NCI-H1694 (cell line): ENCODE measurements around the gene CDK8.
"Not testable (repeated sequence)": the region's sequence is repeated elsewhere in the genome, so short reads cannot be mapped to it uniquely, and the experiment has no call there.

Experiments used
- DNase-seq: peaks from one replicate; lab custom pipeline; 2025; lab: John Stamatoyannopoulos, UW

CDK8 gene

GRCh38 chr13:26253787-26254582 is at the start of gene CDK8:
Gene CDK8, plus strand, starts transcription at chr13:26254129. Its CDS starts 513 bp downstream, at chr13:26254642.
- DNase-seq, result peak; percentile 85

DNA sequence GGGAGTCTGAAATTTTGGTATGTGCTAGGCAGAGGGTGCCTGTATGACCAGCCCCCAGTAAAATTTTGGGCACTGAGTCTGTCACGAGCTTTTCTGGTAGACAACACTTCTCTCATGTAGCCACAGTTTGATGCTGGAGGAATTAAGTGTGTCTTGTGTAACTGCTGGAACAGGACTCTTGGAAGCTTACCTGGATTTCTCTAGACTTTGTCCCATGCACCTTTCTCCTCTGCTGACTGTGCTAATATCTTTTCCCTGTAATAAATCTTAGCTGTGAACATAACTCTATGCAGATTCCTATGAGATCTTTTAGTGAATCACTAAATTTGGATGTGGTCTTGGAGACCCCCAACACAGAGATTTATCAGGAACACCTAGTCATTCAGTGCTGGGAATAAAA is 45.6 kb upstream of the CDK8 start:
- no peak for DNase-seq

GRCh38 chr13:26213345-26213744 is 40.6 kb upstream of the CDK8 start:
- DNase-seq, result no peak

DNA sequence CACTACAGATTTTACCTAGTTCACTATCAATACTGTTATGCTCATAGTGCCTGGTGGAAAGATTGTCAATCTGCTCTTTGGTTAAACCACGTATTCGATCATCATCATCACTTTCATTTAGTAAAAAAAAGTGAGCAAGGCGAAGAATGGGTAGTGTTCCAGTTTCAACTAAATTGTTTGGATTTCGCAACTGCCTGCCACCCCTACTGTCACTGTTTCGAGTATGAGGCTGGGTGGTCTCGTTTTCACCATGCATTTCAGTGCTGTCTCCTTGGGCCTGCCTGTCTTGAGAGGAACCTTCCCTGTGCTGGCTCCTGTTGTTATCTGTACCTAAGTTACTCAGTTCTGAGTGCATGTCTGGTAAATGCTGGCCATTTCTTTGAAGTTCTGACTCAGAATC is 39.9 kb upstream of the CDK8 start:
- no peak for DNase-seq

- no peak for DNase-seq
Observed at GRCh38 chr13:26216042-26216441, 37.9 kb upstream of the CDK8 start.

DNA sequence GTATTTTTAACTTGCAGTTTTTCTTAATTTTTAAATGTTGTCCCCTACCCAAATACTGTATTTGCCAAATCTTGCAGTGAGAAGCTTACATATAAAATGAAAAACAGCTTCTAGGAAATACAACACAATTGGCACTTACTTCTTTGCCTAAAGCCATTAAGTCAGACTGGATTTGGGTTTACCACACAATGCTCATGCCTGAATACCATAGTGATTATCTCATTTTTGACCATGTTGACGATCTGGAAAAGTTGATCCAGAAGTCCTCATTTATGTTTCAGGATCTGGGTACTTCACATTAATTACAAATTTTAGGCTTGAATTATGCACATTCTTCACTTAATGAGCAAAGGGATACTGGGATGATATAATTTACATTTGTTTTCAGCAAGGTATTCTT is 34.2 kb upstream of the CDK8 start:
- no peak for DNase-seq

DNA sequence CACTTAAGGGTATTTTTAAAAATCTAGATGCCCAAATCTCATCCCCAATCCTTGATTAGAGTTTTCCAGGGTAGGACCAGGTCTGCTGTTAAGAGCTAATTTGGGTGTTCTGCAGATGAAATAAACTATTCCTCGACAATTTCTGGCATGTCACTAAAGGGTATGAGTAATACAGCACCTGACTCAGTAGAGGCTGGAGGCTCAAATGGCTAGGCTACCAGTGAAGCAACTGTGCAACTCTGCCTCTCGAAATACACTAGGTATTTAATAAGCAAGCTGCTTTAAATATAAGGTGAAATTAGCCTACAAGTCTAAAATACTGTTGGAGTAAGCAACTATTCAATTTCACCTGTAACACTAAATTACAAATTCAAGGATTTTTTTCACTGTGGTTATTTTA is 33.4 kb upstream of the CDK8 start:
- DNase-seq, result no peak

GRCh38 chr13:26221399-26221720 is 32.6 kb upstream of the CDK8 start:
- DNase-seq, result no peak

- DNase-seq, result peak; percentile 91
Observed at GRCh38 chr13:26221721-26222519, 32.0 kb upstream of the CDK8 start, which contains the start of gene RNF6. Gene RNF6, minus strand, starts transcription at chr13:26222314. Its CDS starts 2,665 bp downstream, at chr13:26219649.

DNA sequence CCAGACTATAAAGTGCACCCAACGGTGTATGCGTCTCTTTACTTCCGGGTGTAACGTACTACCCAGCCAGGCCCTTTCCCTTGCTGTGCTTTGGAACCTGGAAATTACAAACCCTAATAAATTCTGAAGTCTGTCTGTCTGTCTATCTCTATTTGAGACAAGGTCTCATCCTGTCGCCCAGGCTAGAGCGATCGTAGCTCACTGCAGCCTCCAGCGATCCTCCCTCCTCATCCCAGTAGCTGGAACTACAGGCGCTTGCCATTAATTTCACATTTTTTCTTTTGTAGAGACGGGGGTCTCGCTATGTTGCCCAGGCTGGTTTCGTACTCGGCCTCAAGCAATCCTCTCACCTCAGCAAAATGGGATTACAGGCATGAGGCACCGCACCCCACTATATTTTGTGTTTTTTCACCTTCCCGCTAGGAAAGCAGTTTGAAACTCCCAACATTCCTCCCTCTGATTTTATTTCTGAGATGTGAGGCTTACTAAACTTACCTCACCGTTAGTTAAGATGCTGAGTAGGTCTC is 31.3 kb upstream of the CDK8 start:
- DNase-seq, result peak; percentile 50

GRCh38 chr13:26225896-26226617 is 27.9 kb upstream of the CDK8 start:
- DNase-seq, result no peak

GRCh38 chr13:26227166-26227971 is 26.6 kb upstream of the CDK8 start:
- DNase-seq, result no peak

DNA sequence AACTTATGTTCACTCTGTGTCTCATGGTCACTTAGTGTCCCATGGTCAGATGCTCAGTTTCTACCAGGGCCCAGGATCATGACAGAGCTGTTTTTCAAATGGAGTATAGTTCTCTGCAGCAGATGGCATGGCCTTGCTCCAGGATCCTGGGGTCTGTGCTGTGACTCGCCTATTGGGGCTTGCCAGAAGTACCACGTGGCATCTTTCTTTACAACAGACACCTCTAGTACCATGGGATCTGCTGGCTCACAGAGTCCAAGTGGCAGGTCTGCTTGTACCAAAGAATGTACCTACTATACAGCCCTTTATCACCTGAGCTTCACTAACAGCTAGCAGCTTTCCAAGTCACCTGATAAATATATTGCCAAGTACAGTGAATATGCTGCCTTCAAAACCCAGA is 25.8 kb upstream of the CDK8 start:
- DNase-seq, result peak; percentile 77

GRCh38 chr13:26229080-26229615 is 24.8 kb upstream of the CDK8 start:
- DNase-seq, result no peak

DNA sequence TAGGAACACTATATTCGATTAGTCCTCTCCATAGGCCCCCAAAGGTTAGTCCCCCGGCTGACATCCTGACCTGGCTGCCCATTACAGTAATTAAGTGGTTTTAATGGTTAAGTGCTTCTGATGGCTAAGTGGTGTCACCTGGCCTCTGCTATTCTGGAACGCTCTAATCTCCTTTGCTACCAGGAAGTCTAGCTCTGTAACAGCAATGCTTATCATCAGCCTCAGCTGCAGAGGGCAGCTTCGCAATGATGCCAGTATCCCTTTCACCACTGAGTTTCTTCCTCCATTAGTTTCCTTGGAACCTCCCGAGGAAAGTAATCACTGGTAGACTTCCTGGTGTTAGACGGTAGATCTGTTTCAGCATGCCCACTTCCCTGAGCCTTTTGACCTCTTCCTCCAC is 23.2 kb upstream of the CDK8 start:
- no peak for DNase-seq

GRCh38 chr13:26236296-26236695 is 17.6 kb upstream of the CDK8 start:
- no peak for DNase-seq

DNA sequence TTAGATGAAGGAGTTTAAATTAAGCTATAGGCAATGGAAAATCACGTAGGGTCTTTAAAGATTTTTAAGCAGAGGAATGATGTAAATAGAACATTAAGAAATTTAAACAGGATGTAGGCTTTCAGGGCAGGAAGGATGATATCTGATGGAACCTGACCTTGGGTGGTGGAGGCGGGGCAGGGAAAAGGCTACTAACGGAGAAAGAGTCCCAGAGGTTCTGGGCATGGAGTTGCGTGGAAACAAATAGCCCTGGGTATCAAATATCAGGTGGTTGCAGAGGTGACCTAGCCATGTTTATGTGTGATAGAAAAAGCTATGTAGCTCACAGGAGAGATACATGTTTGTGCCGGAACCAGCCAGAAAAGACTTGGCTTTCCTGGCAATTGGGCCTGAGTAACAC is 7.8 kb upstream of the CDK8 start:
- no peak for DNase-seq

- DNase-seq, result peak; percentile 33
Observed at GRCh38 chr13:26247011-26247410, 6.9 kb upstream of the CDK8 start.

DNA sequence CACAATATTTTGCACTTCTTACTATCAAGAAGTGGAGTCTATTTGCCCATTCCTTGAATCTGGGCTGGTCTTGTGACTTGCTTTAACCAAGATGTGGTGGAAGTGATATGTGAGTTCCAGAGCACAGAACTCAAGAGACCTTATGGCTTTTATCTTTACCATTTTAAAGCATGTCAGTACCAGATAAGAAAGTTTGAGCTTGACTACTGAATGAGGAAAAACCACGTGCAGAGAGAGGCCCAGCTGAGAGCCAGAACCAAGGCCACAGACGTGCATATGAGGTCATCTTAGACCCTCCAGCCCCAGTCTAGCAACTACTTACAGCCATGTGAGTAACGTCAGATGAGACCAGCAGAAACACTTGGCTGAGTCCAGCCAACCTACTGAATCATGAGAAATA is 6.3 kb upstream of the CDK8 start:
- DNase-seq, result no peak

DNA sequence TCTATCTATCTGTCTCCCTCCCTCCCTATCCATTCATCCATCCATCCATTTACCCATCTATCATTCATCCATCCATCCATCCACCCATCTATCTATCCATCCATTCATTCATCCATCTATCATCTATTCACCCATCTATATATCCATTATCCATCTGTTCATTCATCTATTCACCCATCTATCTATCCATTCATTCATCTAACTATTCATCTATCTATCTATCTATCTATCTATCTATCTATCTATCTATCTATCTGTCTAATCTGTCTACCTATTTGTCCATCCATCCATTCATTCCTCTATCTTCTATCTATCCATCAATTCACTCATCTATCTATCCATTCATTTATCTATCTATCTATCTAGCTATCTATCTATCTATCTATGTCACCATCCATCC is 4.4 kb upstream of the CDK8 start:
- no peak for DNase-seq

- not testable (repeated sequence) for DNase-seq
Observed at GRCh38 chr13:26252006-26252405, 1.9 kb upstream of the CDK8 start.
